K562 (cell line): Measurements from ENCODE around the gene CDHR1. TPM values are rescaled to one million over a fixed set of nuclear protein-coding genes. Genes with fewer than 3 reads are reported as not detected.

Experiments used
- ATAC-seq: fragments of 200-7000 bp; cut with Tn5 transposase; 3 replicates; pipeline ENCODE4 v1.9.1; 2020; ENCODE audit warnings: moderate library complexity
- BruUV-seq: library from RNA; stranded (reverse); fragments of 400-500 nt; replicated peaks from 2 replicates; lab custom pipeline; 2021; lab: Mats Ljungman, UMichigan
- CTCF ChIA-PET: fragments of 300-600 bp; formaldehyde crosslinking; extraction: SDS; loops from one replicate; lab custom pipeline; 2021; ENCODE audit warnings: low intra/inter-chr PET ratio; lab: Yijun Ruan, JAX
- POLR2A ChIA-PET: fragments of 300-600, 350-650 bp; sonication (Branson Sonifier 250); formaldehyde crosslinking; extraction: SDS; loops from one replicate; lab custom pipeline; 2021; ENCODE audit warnings: antibody characterized with exemption, inconsistent platforms; lab: Yijun Ruan, JAX
- DNase-seq, 4 experiments: peaks; one replicate each; pipeline versions ENCODE4 v3.0.0 to v3.0.0-alpha.2; 2011 to 2018; ENCODE audit warnings: low spot score in 3 of 4, mixed read lengths in 3 of 4; ENCODE audit errors: extremely low read depth in 1 of 4
- FAIRE-seq: peaks from 2 replicates; lab custom pipeline; 2011; peaks lifted over from hg19 to GRCh38; lab: Jason Lieb, UNC
- H2AFZ ChIP-seq: 2 replicates; pipeline ENCODE4 v1.6.0; 2011; ENCODE audit warnings: low read depth, low read length, control low read depth, inconsistent platforms
- H3K27ac ChIP-seq: fragments of 200-600 bp; 3 replicates; pipeline ENCODE4 v1.8.0; 2011; ENCODE audit warnings: low read depth, mild to moderate bottlenecking, control low read depth, inconsistent platforms, low read length, moderate library complexity, mixed read lengths; ENCODE audit errors: extremely low read depth
- H3K27me3 ChIP-seq, 2 experiments: fragments of 300-600 bp in 1 of 2; 2 replicates in 1 of 2; 3 replicates in 1 of 2; pipeline versions ENCODE4 v1.6.0 to v1.8.0; 2011; ENCODE audit warnings: inconsistent platforms in 2 of 2, low read length in 2 of 2, mild to moderate bottlenecking in 1 of 2, mixed read lengths in 1 of 2, moderate library complexity in 1 of 2; ENCODE audit not compliant: control insufficient read depth in 2 of 2, insufficient read depth in 2 of 2
- H3K36me3 ChIP-seq: fragments of 300-600 bp; 3 replicates; pipeline ENCODE4 v1.8.0; 2011; ENCODE audit warnings: mild to moderate bottlenecking, low read length, inconsistent platforms; ENCODE audit not compliant: control insufficient read depth, insufficient read depth
- H3K4me1 ChIP-seq, 2 experiments: fragments of 200-600 bp in 1 of 2; replicated peaks in 1 of 2; 2 replicates in 1 of 2; 3 replicates in 1 of 2; pipeline versions ENCODE4 v1.5.1 to v1.8.0; 2011; ENCODE audit warnings: inconsistent platforms in 2 of 2, low read length in 2 of 2, mild to moderate bottlenecking in 1 of 2, mixed read lengths in 1 of 2, moderate library complexity in 1 of 2; ENCODE audit not compliant: control insufficient read depth in 2 of 2, insufficient read depth in 2 of 2
- H3K4me2 ChIP-seq: 2 replicates; pipeline ENCODE4 v1.6.1; 2011; ENCODE audit warnings: low read length, control low read depth, inconsistent platforms, mixed read lengths; ENCODE audit not compliant: insufficient read depth
- H3K4me3 ChIP-seq: fragments of 200-600 bp; sonication (generic), shearing (Covaris generic); 2 replicates; pipeline ENCODE4 v1.5.1; 2016; ENCODE audit warnings: control low read depth, inconsistent platforms
- H3K79me2 ChIP-seq: fragments of 200-600 bp; 3 replicates; pipeline ENCODE4 v1.8.0; 2011; ENCODE audit warnings: low read length, inconsistent platforms; ENCODE audit not compliant: control insufficient read depth, insufficient read depth
- H3K9ac ChIP-seq, 2 experiments: 2 replicates each; pipeline versions ENCODE4 v1.6.0 to v1.6.1; 2011; ENCODE audit warnings: low read depth in 2 of 2, low read length in 2 of 2, control low read depth in 1 of 2, inconsistent platforms in 1 of 2, mild to moderate bottlenecking in 1 of 2, mixed read lengths in 1 of 2; ENCODE audit not compliant: insufficient read depth in 1 of 2
- H3K9me1 ChIP-seq: one replicate; pipeline ENCODE4 v1.6.0; 2011; ENCODE audit warnings: inconsistent platforms, mild to moderate bottlenecking, low read length, moderate library complexity; ENCODE audit not compliant: control insufficient read depth, insufficient read depth
- H3K9me3 ChIP-seq: replicated peaks from 2 replicates; pipeline ENCODE4 v1.5.1; 2011; ENCODE audit warnings: low read depth, low read length, inconsistent platforms; ENCODE audit not compliant: control insufficient read depth, insufficient read depth
- H4K20me1 ChIP-seq: replicated peaks from 2 replicates; pipeline ENCODE4 v1.6.1; 2011; ENCODE audit warnings: low read length, inconsistent platforms, mixed read lengths; ENCODE audit not compliant: control insufficient read depth, insufficient read depth
- CEBPZ ChIP-seq: fragments of 150-350 bp; IDR thresholded peaks from 2 replicates; pipeline ENCODE4 v1.6.1; 2014; ENCODE audit warnings: low read depth, mild to moderate bottlenecking, low read length, borderline replicate concordance
- CHD1 ChIP-seq: fragments of 200-600 bp; sonication (generic); IDR thresholded peaks from one replicate; pipeline ENCODE4 v1.6.1; 2012; ENCODE audit warnings: mild to moderate bottlenecking, moderate library complexity, low read length, inconsistent platforms
- EP300 ChIP-seq: IDR thresholded peaks from 2 replicates; pipeline ENCODE4 v1.6.1; 2012; ENCODE audit warnings: low read length, improper control_type of control experiment
- ETV6 ChIP-seq, 3 experiments: fragments of 150-350 bp in 1 of 3; sonication (generic) in 1 of 3; formaldehyde crosslinking in 1 of 3; IDR thresholded peaks; 2 replicates each; pipeline versions ENCODE4 v1.6.1 to v1.8.0; 2014 to 2022; ENCODE audit warnings: borderline replicate concordance in 2 of 3, low read depth in 2 of 3, antibody characterized with exemption in 1 of 3, low read length in 1 of 3, mild to moderate bottlenecking in 1 of 3, missing genetic modification reagents in 1 of 3
- HNRNPK ChIP-seq: fragments of 200-400 bp; formaldehyde crosslinking; IDR thresholded peaks from one replicate; pipeline ENCODE4 v1.6.1; 2018; ENCODE audit warnings: mild to moderate bottlenecking, low read depth, low read length; ENCODE audit not compliant: poor library complexity, severe bottlenecking
- KDM2B ChIP-seq: fragments of 250-450 bp; sonication (Bioruptor Pico); IDR thresholded peaks from 2 replicates; pipeline ENCODE4 v1.8.0; 2021; ENCODE audit warnings: mild to moderate bottlenecking, moderate library complexity
- SRSF3 ChIP-seq: fragments of 200-400 bp; formaldehyde crosslinking; IDR thresholded peaks from 2 replicates; pipeline ENCODE4 v1.6.1; 2016; ENCODE audit warnings: mild to moderate bottlenecking, low read length, moderate library complexity; ENCODE audit not compliant: insufficient read depth
- TCF3 ChIP-seq: sonication (generic); formaldehyde crosslinking; IDR thresholded peaks from 2 replicates; pipeline ENCODE4 v1.4.0; 2020; ENCODE audit warnings: mild to moderate bottlenecking, missing genetic modification reagents
- ZKSCAN8 ChIP-seq: fragments of 200-800 bp; sonication (Bioruptor generic); IDR thresholded peaks from 2 replicates; pipeline ENCODE4 v1.6.1; 2016; ENCODE audit warnings: missing genetic modification characterization, missing compliant biosample characterization
- ZNF561 ChIP-seq: fragments of 450-650 bp; formaldehyde crosslinking; conservative IDR thresholded peaks from 2 replicates; pipeline ENCODE4 v1.4.0; 2020; ENCODE audit warnings: mild to moderate bottlenecking, moderate library complexity
- ZNF584 ChIP-seq: fragments of 200-800 bp; sonication (Bioruptor generic); IDR thresholded peaks from 2 replicates; pipeline ENCODE4 v1.6.1; 2016; ENCODE audit warnings: low read depth, mild to moderate bottlenecking, missing genetic modification characterization, missing compliant biosample characterization
- WGBS: fragments of 100-300 bp; shearing (Covaris generic); methylation state at CpG from one replicate; pipeline ENCODE4 v1.1.6; 2016; ENCODE audit warnings: low coverage, mixed read lengths; ENCODE audit not compliant: insufficient coverage; ENCODE audit errors: missing lambda C conversion rate; 5-methylcytosine and 5-hydroxymethylcytosine counted together
- in situ Hi-C: fragments of 300-500 bp; cut with MboI; formaldehyde crosslinking; loops from 4 replicates; pipeline ENCODE4 v1.15.0; 2018; ENCODE audit warnings: inconsistent platforms, mixed read lengths
- intact Hi-C: fragments of 100-400 bp; cut with micrococcal nuclease; formaldehyde crosslinking; loops from 2 replicates; pipeline ENCODE4 v1.14.2; 2022
- polyA plus RNA-seq, 8 experiments: library from polyadenylated mRNA; depleted of rRNA in 4 of 8; stranded (reverse) in 5 of 8; unstranded in 3 of 8; fragments of >200 nt; fragmentation: Nextera tagmentation in 2 of 8; fragmentation: Illumina TruSeq in 1 of 8; extraction: Ambion mirVana in 2 of 8; extraction: Trizol in 1 of 8; gene quantifications; 2 replicates each; pipeline versions ENCODE4 v1.2.1 to v1.2.3, GENCODE V29; 2011 to 2014; ENCODE audit warnings: inconsistent platforms in 1 of 8, missing spikeins in 1 of 8
- total RNA-seq, 7 experiments: library from RNA; depleted of rRNA in 6 of 7; stranded (reverse); fragments of >200 nt in 6 of 7; fragmentation: Illumina TruSeq in 2 of 7; extraction: Trizol in 2 of 7; gene quantifications; 2 replicates each; pipeline versions ENCODE4 v1.2.1 to v1.2.3, GENCODE V29; 2011 to 2021; ENCODE audit warnings: low replicate concordance in 1 of 7
- TF ChIP-seq, protein P1 (sequence below), 2 experiments: fragments of 450-650 bp; IDR thresholded peaks; 2 replicates each; pipeline ENCODE4 v1.6.1; 2016
- TF ChIP-seq, protein P2 (sequence below): fragments of 450-650 bp; IDR thresholded peaks from 2 replicates; pipeline ENCODE4 v1.6.1; 2016; ENCODE audit warnings: antibody characterized with exemption
- TF ChIP-seq, protein P3 (sequence below), 2 experiments: fragments of 450-650 bp in 1 of 2; sonication (generic) in 1 of 2; formaldehyde crosslinking in 1 of 2; IDR thresholded peaks in 1 of 2; conservative IDR thresholded peaks in 1 of 2; 2 replicates each; pipeline versions ENCODE4 v1.6.1 to v1.8.1; 2016 to 2023; ENCODE audit warnings: mild to moderate bottlenecking in 2 of 2, moderate library complexity in 2 of 2, inconsistent platforms in 1 of 2, missing genetic modification reagents in 1 of 2

Gene CDHR1
- total and polyA plus RNA-seq, 9 of the 15 experiments (the other 6 are each of a cell fraction or from before 2014, with no cell fraction given) = 0.03 to 0.99 (median 0.20) TPM

DNA sequence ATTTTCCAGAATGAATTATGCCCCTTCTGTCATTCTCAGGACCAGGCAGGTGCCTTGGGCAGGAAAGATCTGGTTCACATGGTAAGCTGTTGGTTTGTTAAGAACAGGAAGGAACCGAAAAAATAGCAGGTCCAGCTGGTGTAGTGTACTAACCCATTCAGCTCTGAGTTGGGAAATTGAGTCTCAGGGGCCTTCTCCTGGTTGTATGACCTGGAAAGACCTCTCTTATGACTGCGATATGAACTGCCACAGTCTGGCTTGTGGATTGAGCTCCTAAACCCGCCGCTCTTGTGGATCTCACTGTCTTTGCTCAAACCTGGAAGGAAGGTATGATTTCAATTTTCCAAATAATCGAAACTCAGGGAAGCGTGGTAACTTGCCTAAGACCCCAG, 42.5 kb downstream of the CDHR1 start:
- ATAC-seq (no peak), FAIRE-seq (no peak), DNase-seq (no peak)
- no peaks in the 10 kb centered on the region for H3K79me2 ChIP-seq
- 13% methylated on average over 6 of the region's 6 CpGs for whole genome bisulfite sequencing
- CTCF ChIA-PET = no interaction called here
- intact Hi-C loops (no loop called here), in situ Hi-C loops (no loop called here)
- no peak overlapping the region for H3K4me2 ChIP-seq
- peaks cover 0 to 7% of the 10 kb centered on the region in 2 experiments; a peak in 2 of 5 replicates for H3K4me1 ChIP-seq
- POLR2A ChIA-PET = interaction anchor here (0.6 to 1.4 kb wide), 3 partner anchors 10 to 369 kb away, joined by 3 to 5 read pairs (median 3); no protein-coding TSS in a partner anchor
- no peaks in the 10 kb centered on the region for H3K36me3 ChIP-seq
- no TSS peak for BruUV-seq
- H3K4me3 ChIP-seq = no peak overlapping the region
- H2AFZ ChIP-seq = no peak overlapping the region
- peaks cover 22 to 62% of the 10 kb centered on the region in 2 experiments; a peak in 4 of 5 replicates for H3K27me3 ChIP-seq
- H3K9me1 ChIP-seq = no peaks in the 10 kb centered on the region
- H3K9me3 ChIP-seq = no peaks in the 10 kb centered on the region
- H3K9ac ChIP-seq = no peak overlapping the region
- no peaks in the 10 kb centered on the region for H4K20me1 ChIP-seq
- no peak overlapping the region for H3K27ac ChIP-seq
- TF ChIP-seq ZKSCAN8 (CRISPR knock-in tag) (no peak), ZNF584 (CRISPR knock-in tag) (no peak), EP300 (no peak), SRSF3 (no peak), KDM2B (CRISPR knock-in tag) (no peak), CEBPZ (no peak), TCF3 (CRISPR knock-in tag) (no peak), ZNF561 (CRISPR knock-in tag) (no peak), CHD1 (no peak), HNRNPK (no peak), ETV6 (IDR thresholded peaks at IDR 0.05; ENCODE audit: borderline replicate concordance in 1 of 2, low read depth in 2 of 2, low read length in 1 of 2) (no peak), ETV6 (CRISPR knock-in tag; IDR thresholded peaks at IDR 0.05; ENCODE audit: borderline replicate concordance) (no peak)
- TF ChIP-seq, protein P1, sequence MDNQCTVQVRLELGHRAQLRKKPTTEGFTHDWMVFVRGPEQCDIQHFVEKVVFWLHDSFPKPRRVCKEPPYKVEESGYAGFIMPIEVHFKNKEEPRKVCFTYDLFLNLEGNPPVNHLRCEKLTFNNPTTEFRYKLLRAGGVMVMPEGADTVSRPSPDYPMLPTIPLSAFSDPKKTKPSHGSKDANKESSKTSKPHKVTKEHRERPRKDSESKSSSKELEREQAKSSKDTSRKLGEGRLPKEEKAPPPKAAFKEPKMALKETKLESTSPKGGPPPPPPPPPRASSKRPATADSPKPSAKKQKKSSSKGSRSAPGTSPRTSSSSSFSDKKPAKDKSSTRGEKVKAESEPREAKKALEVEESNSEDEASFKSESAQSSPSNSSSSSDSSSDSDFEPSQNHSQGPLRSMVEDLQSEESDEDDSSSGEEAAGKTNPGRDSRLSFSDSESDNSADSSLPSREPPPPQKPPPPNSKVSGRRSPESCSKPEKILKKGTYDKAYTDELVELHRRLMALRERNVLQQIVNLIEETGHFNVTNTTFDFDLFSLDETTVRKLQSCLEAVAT (IDR thresholded peaks at IDR 0.05) = no peak
- TF ChIP-seq, protein P2, sequence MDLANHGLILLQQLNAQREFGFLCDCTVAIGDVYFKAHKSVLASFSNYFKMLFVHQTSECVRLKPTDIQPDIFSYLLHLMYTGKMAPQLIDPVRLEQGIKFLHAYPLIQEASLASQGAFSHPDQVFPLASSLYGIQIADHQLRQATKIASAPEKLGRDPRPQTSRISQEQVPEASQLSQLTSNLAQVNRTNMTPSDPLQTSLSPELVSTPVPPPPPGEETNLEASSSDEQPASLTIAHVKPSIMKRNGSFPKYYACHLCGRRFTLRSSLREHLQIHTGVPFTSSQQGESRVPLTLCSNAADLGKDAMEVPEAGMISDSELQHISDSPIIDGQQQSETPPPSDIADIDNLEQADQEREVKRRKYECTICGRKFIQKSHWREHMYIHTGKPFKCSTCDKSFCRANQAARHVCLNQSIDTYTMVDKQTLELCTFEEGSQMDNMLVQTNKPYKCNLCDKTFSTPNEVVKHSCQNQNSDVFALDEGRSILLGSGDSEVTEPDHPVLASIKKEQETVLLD = no peak
- TF ChIP-seq, protein P3, sequence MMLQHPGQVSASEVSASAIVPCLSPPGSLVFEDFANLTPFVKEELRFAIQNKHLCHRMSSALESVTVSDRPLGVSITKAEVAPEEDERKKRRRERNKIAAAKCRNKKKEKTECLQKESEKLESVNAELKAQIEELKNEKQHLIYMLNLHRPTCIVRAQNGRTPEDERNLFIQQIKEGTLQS (IDR thresholded peaks at IDR 0.05) = no peak
- TF ChIP-seq, protein P3 (CRISPR knock-in tag; conservative IDR thresholded peaks at IDR 0.05) = no peak
